GM10266 (cell line): ENCODE measurements around the gene NRP1.

Experiments used
- DNase-seq: peaks from one replicate; pipeline ENCODE4 v3.0.0; 2012; ENCODE audit errors: extremely low spot score
- TF ChIP-seq, protein P1 (sequence below): IDR thresholded peaks from 2 replicates; pipeline ENCODE4 v1.5.1; 2012; ENCODE audit warnings: mild to moderate bottlenecking, low read depth; ENCODE audit not compliant: control insufficient read depth, insufficient read depth; ENCODE audit errors: missing control alignments

The NRP1 gene

DNA sequence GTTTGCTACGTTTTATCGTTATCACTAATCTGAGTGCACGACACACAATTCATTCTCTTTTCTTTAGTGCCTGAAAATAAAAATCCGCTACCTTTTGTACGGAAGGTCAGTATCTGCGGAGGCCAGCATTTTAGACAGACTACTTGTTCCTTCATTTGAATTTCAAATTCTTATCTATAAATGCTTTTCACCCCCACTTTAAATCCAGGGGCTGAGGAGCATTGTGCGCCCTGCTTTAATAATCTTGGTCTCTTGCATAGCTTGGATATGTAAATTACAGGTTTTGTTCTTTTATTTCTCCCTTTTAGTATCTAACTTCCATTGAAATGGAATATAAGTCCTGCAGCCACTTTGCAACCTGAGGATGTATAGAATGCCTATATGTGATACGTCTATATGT lies 44.7 kb downstream of the NRP1 start:
- DNase-seq, result no peak
- TF ChIP-seq, protein P1, sequence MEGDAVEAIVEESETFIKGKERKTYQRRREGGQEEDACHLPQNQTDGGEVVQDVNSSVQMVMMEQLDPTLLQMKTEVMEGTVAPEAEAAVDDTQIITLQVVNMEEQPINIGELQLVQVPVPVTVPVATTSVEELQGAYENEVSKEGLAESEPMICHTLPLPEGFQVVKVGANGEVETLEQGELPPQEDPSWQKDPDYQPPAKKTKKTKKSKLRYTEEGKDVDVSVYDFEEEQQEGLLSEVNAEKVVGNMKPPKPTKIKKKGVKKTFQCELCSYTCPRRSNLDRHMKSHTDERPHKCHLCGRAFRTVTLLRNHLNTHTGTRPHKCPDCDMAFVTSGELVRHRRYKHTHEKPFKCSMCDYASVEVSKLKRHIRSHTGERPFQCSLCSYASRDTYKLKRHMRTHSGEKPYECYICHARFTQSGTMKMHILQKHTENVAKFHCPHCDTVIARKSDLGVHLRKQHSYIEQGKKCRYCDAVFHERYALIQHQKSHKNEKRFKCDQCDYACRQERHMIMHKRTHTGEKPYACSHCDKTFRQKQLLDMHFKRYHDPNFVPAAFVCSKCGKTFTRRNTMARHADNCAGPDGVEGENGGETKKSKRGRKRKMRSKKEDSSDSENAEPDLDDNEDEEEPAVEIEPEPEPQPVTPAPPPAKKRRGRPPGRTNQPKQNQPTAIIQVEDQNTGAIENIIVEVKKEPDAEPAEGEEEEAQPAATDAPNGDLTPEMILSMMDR, result no peak

DNA sequence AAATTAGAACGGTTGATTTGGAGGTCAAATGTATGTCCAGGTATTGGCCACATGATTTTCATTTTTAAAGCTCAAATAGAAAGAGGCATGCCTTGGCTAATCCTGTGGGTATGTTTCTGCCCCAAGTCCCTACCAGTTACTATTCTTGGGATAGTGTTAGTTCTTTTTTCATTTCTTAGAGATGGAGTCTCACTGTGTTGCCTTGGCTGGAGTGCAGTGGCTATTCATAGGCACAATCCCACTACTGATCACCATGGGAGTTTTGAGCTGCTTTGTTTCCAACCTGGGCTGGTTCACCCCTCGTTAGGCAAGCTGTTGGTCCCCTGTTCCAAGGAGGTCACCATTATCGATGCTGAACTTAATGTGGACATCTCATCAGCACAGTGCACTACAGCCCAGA lies 46.3 kb downstream of the NRP1 start:
- DNase-seq, result no peak
- TF ChIP-seq, protein P1, result no peak

DNA sequence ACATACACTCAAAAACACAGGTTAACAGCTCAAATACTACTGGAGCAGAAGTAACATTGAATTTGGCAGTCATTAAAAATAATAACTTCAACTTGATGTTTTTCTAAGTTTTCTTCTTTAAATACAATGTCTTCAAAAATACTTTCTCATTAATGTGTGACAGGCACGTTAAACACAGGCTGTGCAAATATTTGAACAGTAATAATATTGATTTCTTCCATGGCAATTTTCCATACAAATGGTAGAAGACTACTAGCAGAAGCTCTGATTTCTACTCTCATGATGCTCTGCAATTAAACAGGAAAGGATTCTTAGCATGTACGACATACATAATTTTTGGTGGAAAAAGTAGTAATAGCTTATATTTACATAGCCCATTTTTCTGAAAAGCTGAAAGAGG lies 47.4 kb downstream of the NRP1 start:
- TF ChIP-seq, protein P1, result no peak
- DNase-seq, result no peak

DNA sequence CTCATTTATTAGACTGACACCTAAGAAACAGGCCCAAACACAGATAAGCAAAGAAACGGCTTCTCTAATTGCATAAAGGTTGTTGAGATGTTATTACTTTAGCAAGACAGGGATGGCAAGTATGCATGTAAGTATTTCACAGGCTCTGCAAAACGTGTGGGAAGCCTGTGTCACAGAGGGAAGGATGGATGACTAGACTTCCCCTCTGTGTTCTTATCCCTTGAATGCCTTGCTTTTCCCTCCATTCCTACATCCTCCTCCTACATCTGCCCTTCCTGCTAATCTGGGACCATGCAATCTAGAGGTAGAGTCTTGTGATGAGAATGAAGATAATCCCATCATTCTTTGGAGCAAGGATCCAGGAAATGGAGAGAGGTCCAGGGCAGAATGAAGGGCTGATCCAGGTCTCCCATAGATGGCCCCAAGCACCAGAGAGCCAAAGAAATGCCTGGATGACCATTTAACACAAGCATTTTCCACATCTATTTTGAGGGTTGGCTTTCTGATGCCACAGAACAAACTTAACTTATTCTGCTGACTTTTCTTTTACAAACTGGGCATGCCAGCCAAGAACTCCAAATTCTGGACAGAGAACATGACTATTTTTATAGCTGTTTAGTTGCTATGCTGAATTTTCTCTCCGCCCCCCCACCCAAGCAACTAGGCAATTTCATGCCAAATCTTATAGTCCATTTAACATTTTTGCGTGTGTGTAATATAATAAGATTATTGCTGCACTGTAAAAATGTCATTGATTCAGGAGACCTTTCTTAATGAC lies 48.1 kb downstream of the NRP1 start:
- no peak for DNase-seq
- TF ChIP-seq, protein P1, result no peak

DNA sequence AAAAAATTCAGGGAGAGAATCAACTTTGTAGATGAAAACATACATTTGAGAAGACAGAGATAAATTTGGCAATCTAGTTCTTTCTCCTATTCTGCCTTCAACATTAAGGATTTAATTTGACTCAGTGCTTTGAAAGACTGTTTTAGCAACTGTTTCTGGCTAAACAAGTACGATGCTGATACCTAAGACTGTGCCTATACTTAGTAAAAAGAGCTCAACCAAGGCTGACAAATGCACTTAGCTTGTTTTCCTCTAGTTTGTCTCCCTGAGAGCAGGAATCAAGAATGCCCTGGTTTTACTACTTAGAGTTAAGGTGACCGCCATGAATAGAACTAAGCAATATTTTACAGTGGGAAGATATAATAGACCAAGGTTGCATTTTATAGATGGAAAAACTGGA lies 49.5 kb downstream of the NRP1 start:
- no peak for DNase-seq
- TF ChIP-seq, protein P1, result no peak

DNA sequence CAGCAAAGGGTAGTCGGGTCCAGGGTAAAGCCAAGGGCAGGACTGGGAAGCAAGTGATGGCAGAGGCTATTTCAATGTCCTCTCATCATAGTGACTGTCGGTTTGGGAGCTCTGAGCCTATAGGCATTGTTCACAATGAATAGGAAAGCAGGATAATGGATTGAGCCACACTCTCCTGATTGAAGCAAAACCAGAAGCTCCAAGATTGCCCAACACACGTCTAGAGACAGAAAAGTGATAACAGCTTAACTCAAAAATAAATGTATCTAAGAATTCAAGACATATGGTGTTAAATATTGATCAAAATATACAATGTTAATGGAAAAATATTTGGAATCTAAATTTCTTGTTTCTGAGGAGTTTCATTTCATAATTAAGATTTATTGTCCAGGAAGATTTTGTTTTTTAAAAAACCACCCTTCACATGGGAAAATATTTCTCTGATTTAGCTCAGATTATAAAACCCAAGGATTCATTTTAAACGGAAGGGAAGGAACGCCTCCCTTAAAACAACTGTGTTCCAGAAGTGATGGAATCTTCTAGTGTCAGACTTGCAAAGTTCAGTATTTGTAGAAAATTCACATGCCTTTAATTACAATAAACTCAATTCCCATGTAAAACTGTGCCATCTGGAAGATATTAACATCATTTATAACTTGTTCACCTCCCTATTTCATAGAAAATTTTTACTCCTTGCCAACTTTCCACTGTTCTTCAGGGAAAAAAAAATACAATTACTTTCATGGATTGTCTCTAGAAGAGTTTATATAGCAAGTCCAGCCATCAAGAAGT lies 54.5 kb downstream of the NRP1 start:
- no peak for DNase-seq
- TF ChIP-seq, protein P1, result no peak

DNA sequence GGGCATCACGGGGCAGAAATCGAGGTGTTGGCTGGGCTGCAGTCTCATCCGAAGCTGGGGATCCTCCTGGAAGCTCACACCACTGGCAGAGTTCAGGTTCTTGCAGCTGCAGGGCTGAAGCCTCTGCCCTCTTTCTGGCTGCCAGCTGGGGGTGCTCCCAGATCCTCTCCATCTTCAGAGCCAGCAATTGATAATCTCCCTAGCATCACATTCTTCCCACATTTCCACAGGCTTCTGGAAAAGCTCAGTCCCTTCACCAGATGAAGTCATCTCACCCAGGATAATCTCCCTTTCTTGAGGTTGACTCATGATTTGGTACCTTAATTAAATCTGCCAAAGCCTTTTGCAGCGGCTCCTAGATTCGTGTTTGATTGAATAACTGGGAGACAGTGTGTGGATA lies 55.2 kb downstream of the NRP1 start:
- DNase-seq, result no peak

More for the DNA sequence above, 55.2 kb downstream of the NRP1 start:
- TF ChIP-seq, protein P1, result no peak
